VCaP (cell line): ENCODE data around the gene HSPD1.

Experiments used
- H3K27ac ChIP-seq: fragments of 450-650 bp; 2 replicates; pipeline ENCODE4 v1.5.1; 2017
- CTCF ChIP-seq: fragments of 450-650 bp; conservative IDR thresholded peaks from 2 replicates; pipeline ENCODE4 v1.5.1; 2017; ENCODE audit warnings: mild to moderate bottlenecking, moderate library complexity

The HSPD1 gene

GRCh38 chr2:197464175-197464574 is 35.5 kb downstream of the HSPD1 start:
- TF ChIP-seq CTCF = no peak
- no peak overlapping the region for H3K27ac ChIP-seq

- H3K27ac ChIP-seq = no peak overlapping the region
- no peak for TF ChIP-seq CTCF
Observed at GRCh38 chr2:197461057-197461456, 38.6 kb downstream of the HSPD1 start.

GRCh38 chr2:197460649-197461048 is 39.0 kb downstream of the HSPD1 start:
- no peak for TF ChIP-seq CTCF
- no peak overlapping the region for H3K27ac ChIP-seq

GRCh38 chr2:197455428-197455827 is 44.2 kb downstream of the HSPD1 start:
- TF ChIP-seq CTCF = no peak
- no peak overlapping the region for H3K27ac ChIP-seq

GRCh38 chr2:197454923-197455322 is 44.7 kb downstream of the HSPD1 start:
- no peak for TF ChIP-seq CTCF
- peak overlapping the region; percentile 88 for H3K27ac ChIP-seq

- peak overlapping the region; percentile 88 for H3K27ac ChIP-seq
- TF ChIP-seq CTCF = no peak
Observed at GRCh38 chr2:197453914-197454398, 45.7 kb downstream of the HSPD1 start.

GRCh38 chr2:197453123-197453913 is 46.3 kb downstream of the HSPD1 start, which contains the start of gene COQ10B:
Gene COQ10B, plus strand, starts transcription at chr2:197453552. Its CDS starts 9 bp downstream, at chr2:197453561.
- H3K27ac ChIP-seq = peak within 1 kb of the TSS; percentile 88
- peak; percentile 25 for TF ChIP-seq CTCF
